Naive thymus-derived CD8-positive, alpha-beta T cell (primary cell): ENCODE measurements around the gene QKI. TPM values are rescaled to one million over a fixed set of nuclear protein-coding genes. Genes with fewer than 3 reads are reported as not detected.
A peak's percentile ranks its signal among the peaks of the same experiment; 100 is the strongest.
"Not testable (repeated sequence)": the region's sequence is repeated elsewhere in the genome, so short reads cannot be mapped to it uniquely, and the experiment has no call there.

Experiments used
- ATAC-seq, 2 donors: fragments of 150-1000 bp; cut with Tn5 transposase in 1 of 2; sonication (Bioruptor Pico), chemical (Tn5 transposase) in 1 of 2; 1 replicate in 1 of 2; 2 replicates in 1 of 2; pipeline ENCODE4 v1.10.0; 2021; ENCODE audit warnings: mild to moderate bottlenecking in 2 of 2, moderate library complexity in 2 of 2
- POLR2A ChIA-PET: fragments of 350-600 bp; sonication (Branson Sonifier 250); formaldehyde crosslinking; loops from one replicate; lab custom pipeline; 2021; ENCODE audit warnings: antibody characterized with exemption; lab: Charles Lee
- DNase-seq, 10 donors: peaks; one replicate each; pipeline versions ENCODE4 v3.0.0 to v3.0.0-alpha.2; 2020 to 2022
- H3K27ac Mint-ChIP-seq, 10 donors: one replicate each; pipeline ENCODE4 v1.8.0; 2020 to 2022; ENCODE audit warnings: mild to moderate bottlenecking in 10 of 10, mixed read lengths in 10 of 10, moderate library complexity in 4 of 10, inconsistent platforms in 1 of 10
- H3K27me3 Mint-ChIP-seq, 5 donors: one replicate each; pipeline ENCODE4 v1.8.0; 2021 to 2022; ENCODE audit warnings: mixed read lengths in 5 of 5
- H3K36me3 Mint-ChIP-seq, 3 donors: one replicate each; pipeline ENCODE4 v1.8.0; 2020 to 2022; ENCODE audit warnings: mixed read lengths in 3 of 3, mild to moderate bottlenecking in 2 of 3, inconsistent platforms in 1 of 3
- H3K4me1 Mint-ChIP-seq, 4 donors: one replicate each; pipeline ENCODE4 v1.8.0; 2021 to 2022; ENCODE audit warnings: mixed read lengths in 4 of 4
- H3K4me3 Mint-ChIP-seq, 10 donors: one replicate each; pipeline ENCODE4 v1.8.0; 2020 to 2022; ENCODE audit warnings: mild to moderate bottlenecking in 10 of 10, mixed read lengths in 10 of 10, moderate library complexity in 6 of 10, inconsistent platforms in 1 of 10
- H3K9me3 Mint-ChIP-seq, 9 donors: one replicate each; pipeline ENCODE4 v1.8.0; 2020 to 2022; ENCODE audit warnings: mixed read lengths in 9 of 9, mild to moderate bottlenecking in 3 of 9, inconsistent platforms in 1 of 9, moderate library complexity in 1 of 9
- polyA plus RNA-seq, 3 donors: library from polyadenylated mRNA; unstranded; fragments of 300-500 nt; fragmentation: Illumina TruSeq; gene quantifications; one replicate each; pipeline ENCODE4 v1.2.3, GENCODE V29; 2021
- total RNA-seq, 8 experiments: library from RNA in 2 of 8; stranded (reverse) in 2 of 8; gene quantifications; one replicate each; pipeline ENCODE4 v1.2.3 and lab custom pipeline; 2021 to 2026

Gene QKI
- total and polyA plus RNA-seq, 5 experiments from 2014 or later, result 8.8 to 65.7 (median 36.0) TPM

GRCh38 chr6:163583558-163583957 lies 169.0 kb downstream of the QKI start:
- H3K27me3 Mint-ChIP-seq, result peaks cover 5 to 12% (median 9%) of the 10 kb centered on the region in 5 donors
- DNase-seq (no peak), ATAC-seq (no peak)
- H3K4me1 Mint-ChIP-seq, result peaks cover 0 to 3% (median 0%) of the 10 kb centered on the region in 4 donors
- peak overlapping the region in 1 of 10 donors; percentile 53 for H3K27ac Mint-ChIP-seq
- POLR2A ChIA-PET, result no interaction called here
- H3K4me3 Mint-ChIP-seq, result no peak overlapping the region
- H3K9me3 Mint-ChIP-seq, result peaks cover 0 to 9% (median 2%) of the 10 kb centered on the region in 9 donors
- H3K36me3 Mint-ChIP-seq, result peaks cover 0 to 11% (median 0%) of the 10 kb centered on the region in 3 donors

- no peak overlapping the region for H3K27ac Mint-ChIP-seq
- no peak for ATAC-seq
- H3K4me1 Mint-ChIP-seq, result peaks cover 0 to under 1% (median 0%) of the 10 kb centered on the region in 4 donors
- DNase-seq, result no peak
- POLR2A ChIA-PET, result no interaction called here
- H3K4me3 Mint-ChIP-seq, result no peak overlapping the region
- H3K27me3 Mint-ChIP-seq, result peaks cover 16 to 34% (median 25%) of the 10 kb centered on the region in 5 donors
- peaks cover 0 to 25% (median 8%) of the 10 kb centered on the region in 9 donors for H3K9me3 Mint-ChIP-seq
- H3K36me3 Mint-ChIP-seq, result peaks cover 2 to 21% (median 3%) of the 10 kb centered on the region in 3 donors
These were observed 171.5 kb downstream of the QKI start for GRCh38 chr6:163585932-163586437.

GRCh38 chr6:163586888-163587287 lies 172.4 kb downstream of the QKI start:
- Mint-ChIP-seq H3K27ac (no peak overlapping the region), H3K27me3 (peaks cover 17 to 42% (median 29%) of the 10 kb centered on the region in 5 donors), H3K4me3 (no peak overlapping the region), H3K4me1 (peaks cover 0 to 2% (median 0%) of the 10 kb centered on the region in 4 donors), H3K36me3 (peaks cover 3 to 22% (median 5%) of the 10 kb centered on the region in 3 donors), H3K9me3 (peaks cover 0 to 25% (median 12%) of the 10 kb centered on the region in 9 donors)
- DNase-seq, result no peak
- no peak for ATAC-seq
- POLR2A ChIA-PET, result no interaction called here

- Mint-ChIP-seq H3K4me1 (peaks cover 0 to 2% (median 0%) of the 10 kb centered on the region in 4 donors), H3K27ac (no peak overlapping the region), H3K9me3 (peaks cover 4 to 40% (median 22%) of the 10 kb centered on the region in 9 donors), H3K36me3 (peaks cover 5 to 36% (median 10%) of the 10 kb centered on the region in 3 donors), H3K27me3 (peaks cover 22 to 54% (median 35%) of the 10 kb centered on the region in 5 donors), H3K4me3 (no peak overlapping the region)
- DNase-seq (no peak), ATAC-seq (no peak)
- POLR2A ChIA-PET, result no interaction called here
These were observed 173.9 kb downstream of the QKI start for GRCh38 chr6:163588220-163588919.

- Mint-ChIP-seq H3K4me1 (peaks cover 0 to 2% (median 0%) of the 10 kb centered on the region in 4 donors), H3K9me3 (peaks cover 4 to 38% (median 22%) of the 10 kb centered on the region in 9 donors), H3K4me3 (no peak overlapping the region), H3K36me3 (peaks cover 5 to 35% (median 10%) of the 10 kb centered on the region in 3 donors), H3K27me3 (peaks cover 22 to 48% (median 32%) of the 10 kb centered on the region in 5 donors), H3K27ac (no peak overlapping the region)
- no peak for ATAC-seq
- POLR2A ChIA-PET, result no interaction called here
- DNase-seq, result no peak
These were observed 174.9 kb downstream of the QKI start for GRCh38 chr6:163589387-163589786.

GRCh38 chr6:163590132-163590531 lies 175.6 kb downstream of the QKI start:
- DNase-seq, H3K4me3 Mint-ChIP-seq, ATAC-seq, POLR2A ChIA-PET, H3K4me1 Mint-ChIP-seq: not testable (repeated sequence)
- Mint-ChIP-seq H3K27me3 (peaks cover 22 to 48% (median 33%) of the 10 kb centered on the region in 5 donors), H3K9me3 (peaks cover 4 to 38% (median 22%) of the 10 kb centered on the region in 9 donors), H3K27ac (peak overlapping the region in 1 of 10 donors; percentile 63), H3K36me3 (peaks cover 5 to 35% (median 10%) of the 10 kb centered on the region in 3 donors)

- POLR2A ChIA-PET, result no interaction called here
- Mint-ChIP-seq H3K27me3 (peaks cover 16 to 48% (median 26%) of the 10 kb centered on the region in 5 donors), H3K27ac (no peak overlapping the region), H3K36me3 (peaks cover 5 to 28% (median 10%) of the 10 kb centered on the region in 3 donors), H3K4me1 (peaks cover 0 to 2% (median 0%) of the 10 kb centered on the region in 4 donors), H3K4me3 (no peak overlapping the region), H3K9me3 (peaks cover 4 to 38% (median 21%) of the 10 kb centered on the region in 9 donors)
- DNase-seq (no peak), ATAC-seq (no peak)
These were observed 178.4 kb downstream of the QKI start for GRCh38 chr6:163592872-163593271.

- DNase-seq (no peak), ATAC-seq (no peak)
- H3K27me3 Mint-ChIP-seq, result peaks cover 5 to 21% (median 9%) of the 10 kb centered on the region in 5 donors
- H3K27ac Mint-ChIP-seq, result peak overlapping the region in 1 of 10 donors; percentile 66
- POLR2A ChIA-PET, result no interaction called here
- no peak overlapping the region for H3K4me3 Mint-ChIP-seq
- peaks cover 1 to 17% (median 7%) of the 10 kb centered on the region in 3 donors for H3K36me3 Mint-ChIP-seq
- no peaks in the 10 kb centered on the region for H3K4me1 Mint-ChIP-seq
- H3K9me3 Mint-ChIP-seq, result peaks cover 4 to 19% (median 13%) of the 10 kb centered on the region in 9 donors
These were observed 181.7 kb downstream of the QKI start for GRCh38 chr6:163596174-163596573.

- H3K4me3 Mint-ChIP-seq, result no peak overlapping the region
- H3K27me3 Mint-ChIP-seq, result peaks cover 0 to 12% (median 3%) of the 10 kb centered on the region in 5 donors
- POLR2A ChIA-PET, result no interaction called here
- no peaks in the 10 kb centered on the region for H3K36me3 Mint-ChIP-seq
- DNase-seq (no peak), ATAC-seq (no peak)
- peaks cover 0 to 7% (median 0%) of the 10 kb centered on the region in 4 donors for H3K4me1 Mint-ChIP-seq
- H3K27ac Mint-ChIP-seq, result no peak overlapping the region
- H3K9me3 Mint-ChIP-seq, result no peaks in the 10 kb centered on the region
These were observed 184.6 kb downstream of the QKI start for GRCh38 chr6:163599136-163599535.

- ATAC-seq (no peak), DNase-seq (no peak)
- H3K36me3 Mint-ChIP-seq, result no peaks in the 10 kb centered on the region
- H3K27ac Mint-ChIP-seq, result no peak overlapping the region
- peaks cover 0 to 7% (median 0%) of the 10 kb centered on the region in 4 donors for H3K4me1 Mint-ChIP-seq
- no peak overlapping the region for H3K4me3 Mint-ChIP-seq
- H3K9me3 Mint-ChIP-seq, result no peaks in the 10 kb centered on the region
- H3K27me3 Mint-ChIP-seq, result peaks cover 0 to 9% (median 1%) of the 10 kb centered on the region in 5 donors
- POLR2A ChIA-PET, result no interaction called here
These were observed 185.2 kb downstream of the QKI start for GRCh38 chr6:163599684-163600083.

- Mint-ChIP-seq H3K27ac (no peak overlapping the region), H3K4me3 (no peak overlapping the region), H3K27me3 (peaks cover 0 to 13% (median 4%) of the 10 kb centered on the region in 5 donors), H3K4me1 (peaks cover 0 to 7% (median 0%) of the 10 kb centered on the region in 4 donors), H3K36me3 (no peaks in the 10 kb centered on the region), H3K9me3 (peaks cover 0 to 1% (median 0%) of the 10 kb centered on the region in 9 donors)
- DNase-seq (no peak), ATAC-seq (no peak)
- POLR2A ChIA-PET, result no interaction called here
These were observed 185.8 kb downstream of the QKI start for GRCh38 chr6:163600331-163600730.

GRCh38 chr6:163600781-163601180 lies 186.3 kb downstream of the QKI start:
- H3K36me3 Mint-ChIP-seq, result no peaks in the 10 kb centered on the region
- peaks cover 0 to 18% (median 4%) of the 10 kb centered on the region in 5 donors for H3K27me3 Mint-ChIP-seq
- H3K4me3 Mint-ChIP-seq, result no peak overlapping the region
- ATAC-seq (no peak), DNase-seq (no peak)
- POLR2A ChIA-PET, result no interaction called here
- peaks cover 0 to 7% (median 0%) of the 10 kb centered on the region in 4 donors for H3K4me1 Mint-ChIP-seq
- no peak overlapping the region for H3K27ac Mint-ChIP-seq
- peaks cover 0 to 1% (median 0%) of the 10 kb centered on the region in 9 donors for H3K9me3 Mint-ChIP-seq

- POLR2A ChIA-PET, result no interaction called here
- Mint-ChIP-seq H3K36me3 (no peaks in the 10 kb centered on the region), H3K4me1 (peaks cover 0 to 7% (median 0%) of the 10 kb centered on the region in 4 donors), H3K4me3 (no peak overlapping the region), H3K9me3 (peaks cover 0 to 1% (median 0%) of the 10 kb centered on the region in 9 donors), H3K27me3 (peaks cover 0 to 18% (median 10%) of the 10 kb centered on the region in 5 donors), H3K27ac (no peak overlapping the region)
- ATAC-seq (no peak), DNase-seq (no peak)
These were observed 188.3 kb downstream of the QKI start for GRCh38 chr6:163602851-163603250.
